ENCODE results near the gene KSR1. TPM values are rescaled to one million over a fixed set of nuclear protein-coding genes. Genes with fewer than 3 reads are reported as not detected.

The KSR1 gene
- total RNA-seq, 2 donors from 2014 or later: 36.7 to 46.7 TPM

GRCh38 chr17:27560668-27561067 lies 104.4 kb downstream of the KSR1 start:
- H3K27ac Mint-ChIP-seq: no peak overlapping the region
- H3K27me3 Mint-ChIP-seq: no peaks in the 10 kb centered on the region
- peaks cover 9% of the 10 kb centered on the region for H3K36me3 Mint-ChIP-seq (ENCODE audit: low read depth)
- DNase-seq: no peak
- no peaks in the 10 kb centered on the region for H3K9me3 ChIP-seq (ENCODE audit: control insufficient read depth, low read length, poor library complexity, severe bottlenecking)
- H3K4me1 Mint-ChIP-seq: peaks cover 16% of the 10 kb centered on the region
- no peak for ATAC-seq
- no peak overlapping the region for H3K4me3 Mint-ChIP-seq

GRCh38 chr17:27562777-27563455 lies 106.7 kb downstream of the KSR1 start:
- DNase-seq (no peak), ATAC-seq (no peak)
- no peak overlapping the region for H3K4me3 Mint-ChIP-seq
- no peaks in the 10 kb centered on the region for H3K27me3 Mint-ChIP-seq
- H3K36me3 Mint-ChIP-seq (ENCODE audit: low read depth): peaks cover 9% of the 10 kb centered on the region
- H3K27ac Mint-ChIP-seq: peak overlapping the region; percentile 85
- no peaks in the 10 kb centered on the region for H3K9me3 ChIP-seq (ENCODE audit: control insufficient read depth, low read length, poor library complexity, severe bottlenecking)
- H3K4me1 Mint-ChIP-seq: peaks cover 16% of the 10 kb centered on the region

GRCh38 chr17:27563532-27563931 lies 107.3 kb downstream of the KSR1 start:
- ATAC-seq (no peak), DNase-seq (no peak)
- H3K9me3 ChIP-seq (ENCODE audit: control insufficient read depth, low read length, poor library complexity, severe bottlenecking): no peaks in the 10 kb centered on the region
- Mint-ChIP-seq H3K4me1 (peaks cover 16% of the 10 kb centered on the region), H3K4me3 (no peak overlapping the region), H3K27ac (peak overlapping the region; percentile 85), H3K36me3 (ENCODE audit: low read depth) (peaks cover 9% of the 10 kb centered on the region), H3K27me3 (no peaks in the 10 kb centered on the region)

- H3K4me1 Mint-ChIP-seq: peaks cover 16% of the 10 kb centered on the region
- H3K36me3 Mint-ChIP-seq (ENCODE audit: low read depth): peaks cover 9% of the 10 kb centered on the region
- ATAC-seq (no peak), DNase-seq (no peak)
- no peaks in the 10 kb centered on the region for H3K9me3 ChIP-seq (ENCODE audit: control insufficient read depth, low read length, poor library complexity, severe bottlenecking)
- H3K27me3 Mint-ChIP-seq: no peaks in the 10 kb centered on the region
- peak overlapping the region; percentile 85 for H3K27ac Mint-ChIP-seq
- H3K4me3 Mint-ChIP-seq: no peak overlapping the region
Observed at GRCh38 chr17:27564463-27564862, 108.2 kb downstream of the KSR1 start.

- Mint-ChIP-seq H3K27ac (no peak overlapping the region), H3K36me3 (ENCODE audit: low read depth) (peaks cover 5% of the 10 kb centered on the region), H3K27me3 (no peaks in the 10 kb centered on the region), H3K4me3 (no peak overlapping the region), H3K4me1 (peaks cover 17% of the 10 kb centered on the region)
- ATAC-seq: no peak
- no peak for DNase-seq
- no peaks in the 10 kb centered on the region for H3K9me3 ChIP-seq (ENCODE audit: control insufficient read depth, low read length, poor library complexity, severe bottlenecking)
Observed at GRCh38 chr17:27565874-27566670, 109.8 kb downstream of the KSR1 start.

GRCh38 chr17:27566671-27567562 lies 110.7 kb downstream of the KSR1 start:
- Mint-ChIP-seq H3K27ac (no peak overlapping the region), H3K27me3 (no peaks in the 10 kb centered on the region), H3K36me3 (ENCODE audit: low read depth) (peaks cover 3% of the 10 kb centered on the region), H3K4me3 (no peak overlapping the region), H3K4me1 (peaks cover 17% of the 10 kb centered on the region)
- H3K9me3 ChIP-seq (ENCODE audit: control insufficient read depth, low read length, poor library complexity, severe bottlenecking): no peaks in the 10 kb centered on the region
- DNase-seq (no peak), ATAC-seq (no peak)

GRCh38 chr17:27567563-27567859 lies 111.3 kb downstream of the KSR1 start:
- Mint-ChIP-seq H3K4me1 (peaks cover 17% of the 10 kb centered on the region), H3K27me3 (no peaks in the 10 kb centered on the region), H3K27ac (no peak overlapping the region), H3K36me3 (ENCODE audit: low read depth) (peaks cover 3% of the 10 kb centered on the region), H3K4me3 (no peak overlapping the region)
- DNase-seq (no peak), ATAC-seq (no peak)
- H3K9me3 ChIP-seq (ENCODE audit: control insufficient read depth, low read length, poor library complexity, severe bottlenecking): no peaks in the 10 kb centered on the region

GRCh38 chr17:27568216-27568615 lies 112.0 kb downstream of the KSR1 start:
- Mint-ChIP-seq H3K27ac (peak overlapping the region; percentile 29), H3K27me3 (no peaks in the 10 kb centered on the region), H3K4me1 (peaks cover 13% of the 10 kb centered on the region), H3K4me3 (no peak overlapping the region), H3K36me3 (ENCODE audit: low read depth) (peaks cover under 1% of the 10 kb centered on the region)
- no peaks in the 10 kb centered on the region for H3K9me3 ChIP-seq (ENCODE audit: control insufficient read depth, low read length, poor library complexity, severe bottlenecking)
- no peak for DNase-seq
- ATAC-seq: no peak

- DNase-seq: no peak
- no peaks in the 10 kb centered on the region for H3K27me3 Mint-ChIP-seq
- peaks cover 9% of the 10 kb centered on the region for H3K4me1 Mint-ChIP-seq
- no peak overlapping the region for H3K27ac Mint-ChIP-seq
- H3K4me3 Mint-ChIP-seq: no peak overlapping the region
- no peak for ATAC-seq
- no peaks in the 10 kb centered on the region for H3K9me3 ChIP-seq (ENCODE audit: control insufficient read depth, low read length, poor library complexity, severe bottlenecking)
- no peaks in the 10 kb centered on the region for H3K36me3 Mint-ChIP-seq (ENCODE audit: low read depth)
Observed at GRCh38 chr17:27568811-27569210, 112.6 kb downstream of the KSR1 start.

GRCh38 chr17:27569257-27569722 lies 113.0 kb downstream of the KSR1 start:
- ATAC-seq (peak; percentile 80), DNase-seq (peak in 1 of 3 donors; percentile 16)
- H3K9me3 ChIP-seq (ENCODE audit: control insufficient read depth, low read length, poor library complexity, severe bottlenecking): no peaks in the 10 kb centered on the region
- Mint-ChIP-seq H3K4me1 (peaks cover 10% of the 10 kb centered on the region), H3K27ac (peak overlapping the region; percentile 37), H3K4me3 (no peak overlapping the region), H3K27me3 (no peaks in the 10 kb centered on the region), H3K36me3 (ENCODE audit: low read depth) (no peaks in the 10 kb centered on the region)

- ATAC-seq (no peak), DNase-seq (no peak)
- peak overlapping the region; percentile 37 for H3K27ac Mint-ChIP-seq
- no peaks in the 10 kb centered on the region for H3K9me3 ChIP-seq (ENCODE audit: control insufficient read depth, low read length, poor library complexity, severe bottlenecking)
- H3K27me3 Mint-ChIP-seq: no peaks in the 10 kb centered on the region
- peaks cover 16% of the 10 kb centered on the region for H3K4me1 Mint-ChIP-seq
- no peak overlapping the region for H3K4me3 Mint-ChIP-seq
- H3K36me3 Mint-ChIP-seq (ENCODE audit: low read depth): no peaks in the 10 kb centered on the region
Observed at GRCh38 chr17:27569884-27570577, 113.8 kb downstream of the KSR1 start.

GRCh38 chr17:27570578-27570914 lies 114.3 kb downstream of the KSR1 start:
- DNase-seq (no peak), ATAC-seq (no peak)
- Mint-ChIP-seq H3K4me3 (no peak overlapping the region), H3K36me3 (ENCODE audit: low read depth) (no peaks in the 10 kb centered on the region), H3K27ac (no peak overlapping the region), H3K27me3 (no peaks in the 10 kb centered on the region), H3K4me1 (peaks cover 14% of the 10 kb centered on the region)
- H3K9me3 ChIP-seq (ENCODE audit: control insufficient read depth, low read length, poor library complexity, severe bottlenecking): no peaks in the 10 kb centered on the region
